ENCODE results near the gene EFNA3.

Gene EFNA3

DNA sequence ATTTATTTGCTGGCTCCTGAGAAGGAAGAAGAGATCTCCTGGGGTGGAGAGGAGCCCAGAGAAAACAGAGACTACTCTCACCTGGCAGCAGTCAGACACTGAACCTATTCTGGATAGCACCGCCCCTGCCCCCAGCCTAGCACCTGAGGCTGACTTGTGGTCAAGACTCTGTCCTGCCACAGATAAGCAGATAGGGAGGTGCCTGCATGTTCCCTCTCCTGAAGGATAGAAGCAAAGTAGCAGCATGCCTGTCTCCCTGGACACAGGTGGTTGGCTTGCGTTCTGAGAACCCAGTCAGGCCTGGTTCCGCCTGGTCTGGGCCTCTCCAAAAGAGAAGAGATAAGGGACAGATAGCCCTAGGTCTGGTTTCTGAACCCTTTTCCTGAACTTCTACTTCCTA, 1.3 kb upstream of the EFNA3 start:
- Histone ChIP-seq H3K4me3 (ENCODE audit: insufficient read depth, low read depth, low read length, poor library complexity, severe bottlenecking) (no peak overlapping the region), H3K27ac (ENCODE audit: insufficient read depth, low read length, poor library complexity, severe bottlenecking) (no peak overlapping the region), H3K36me3 (ENCODE audit: control insufficient read depth, insufficient read depth, low read length) (no peaks in the 10 kb centered on the region), H3K4me1 (ENCODE audit: control insufficient read depth, insufficient read depth, low read length, poor library complexity, severe bottlenecking) (peaks cover 41% of the 10 kb centered on the region), H3K27me3 (replicated peaks; ENCODE audit: control insufficient read depth, insufficient read depth, low read length, poor library complexity, severe bottlenecking) (peaks cover 24% of the 10 kb centered on the region), H3K9me3 (ENCODE audit: control insufficient read depth, low read length) (no peaks in the 10 kb centered on the region)
- no peak for DNase-seq

DNA sequence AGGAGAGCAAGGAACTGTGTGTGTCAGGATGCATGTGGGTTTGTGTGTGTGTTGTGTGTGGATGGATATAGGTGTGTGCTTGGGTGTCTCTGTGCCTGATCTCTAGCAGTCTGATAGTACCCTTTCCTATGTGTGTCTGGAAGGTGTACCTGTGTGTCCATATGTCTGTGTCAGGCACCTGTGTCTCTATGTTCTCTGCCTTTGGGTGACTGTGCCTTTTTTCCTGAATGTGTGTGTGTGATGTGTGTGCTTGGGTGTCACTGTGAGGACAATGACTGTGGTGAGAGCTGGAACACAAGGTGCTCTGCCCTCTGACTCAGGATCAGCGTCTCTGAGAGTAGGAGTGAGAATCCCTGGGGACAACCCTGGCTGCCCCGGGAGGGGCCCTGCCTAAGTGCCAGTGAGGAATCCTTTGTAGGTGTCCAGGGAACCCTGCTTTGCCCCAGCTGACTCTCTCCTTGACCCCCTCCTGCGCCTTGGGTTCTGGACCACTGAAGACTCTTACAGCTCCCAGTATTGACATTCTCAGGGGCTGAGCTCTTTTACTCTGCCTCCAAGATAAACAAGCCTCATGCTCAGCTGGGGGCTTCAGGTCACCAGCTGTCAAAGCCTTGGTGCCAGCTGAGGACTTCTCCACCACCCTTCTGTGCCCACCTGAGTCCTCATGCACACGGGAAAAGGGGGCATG, 735 bp upstream of the EFNA3 start:
- no peaks in the 10 kb centered on the region for H3K36me3 ChIP-seq (ENCODE audit: control insufficient read depth, insufficient read depth, low read length)
- no peak overlapping the region for H3K27ac ChIP-seq (ENCODE audit: insufficient read depth, low read length, poor library complexity, severe bottlenecking)
- H3K4me3 ChIP-seq (ENCODE audit: insufficient read depth, low read depth, low read length, poor library complexity, severe bottlenecking) = no peak overlapping the region
- H3K4me1 ChIP-seq (ENCODE audit: control insufficient read depth, insufficient read depth, low read length, poor library complexity, severe bottlenecking) = peaks cover 47% of the 10 kb centered on the region
- H3K9me3 ChIP-seq (ENCODE audit: control insufficient read depth, low read length) = no peaks in the 10 kb centered on the region
- peaks cover 30% of the 10 kb centered on the region for H3K27me3 ChIP-seq (replicated peaks; ENCODE audit: control insufficient read depth, insufficient read depth, low read length, poor library complexity, severe bottlenecking)
- no peak for DNase-seq

DNA sequence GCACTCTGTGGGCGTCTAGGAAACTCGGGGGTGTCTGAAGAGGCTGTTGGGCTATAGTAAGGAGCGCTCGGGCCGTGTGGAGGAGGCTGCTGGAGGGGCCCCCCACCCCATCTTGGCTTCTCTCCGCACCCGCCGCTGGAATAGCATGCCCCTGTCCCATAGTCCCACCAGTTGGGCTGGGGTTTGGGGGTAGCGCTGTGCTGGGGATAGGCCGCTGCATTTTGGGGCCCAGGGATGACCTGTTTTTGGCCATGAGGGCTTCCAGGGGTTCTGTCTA, 511 bp downstream of the EFNA3 start:
- H3K27ac ChIP-seq (ENCODE audit: insufficient read depth, low read length, poor library complexity, severe bottlenecking) = no peak overlapping the region
- no peak for DNase-seq

DNA sequence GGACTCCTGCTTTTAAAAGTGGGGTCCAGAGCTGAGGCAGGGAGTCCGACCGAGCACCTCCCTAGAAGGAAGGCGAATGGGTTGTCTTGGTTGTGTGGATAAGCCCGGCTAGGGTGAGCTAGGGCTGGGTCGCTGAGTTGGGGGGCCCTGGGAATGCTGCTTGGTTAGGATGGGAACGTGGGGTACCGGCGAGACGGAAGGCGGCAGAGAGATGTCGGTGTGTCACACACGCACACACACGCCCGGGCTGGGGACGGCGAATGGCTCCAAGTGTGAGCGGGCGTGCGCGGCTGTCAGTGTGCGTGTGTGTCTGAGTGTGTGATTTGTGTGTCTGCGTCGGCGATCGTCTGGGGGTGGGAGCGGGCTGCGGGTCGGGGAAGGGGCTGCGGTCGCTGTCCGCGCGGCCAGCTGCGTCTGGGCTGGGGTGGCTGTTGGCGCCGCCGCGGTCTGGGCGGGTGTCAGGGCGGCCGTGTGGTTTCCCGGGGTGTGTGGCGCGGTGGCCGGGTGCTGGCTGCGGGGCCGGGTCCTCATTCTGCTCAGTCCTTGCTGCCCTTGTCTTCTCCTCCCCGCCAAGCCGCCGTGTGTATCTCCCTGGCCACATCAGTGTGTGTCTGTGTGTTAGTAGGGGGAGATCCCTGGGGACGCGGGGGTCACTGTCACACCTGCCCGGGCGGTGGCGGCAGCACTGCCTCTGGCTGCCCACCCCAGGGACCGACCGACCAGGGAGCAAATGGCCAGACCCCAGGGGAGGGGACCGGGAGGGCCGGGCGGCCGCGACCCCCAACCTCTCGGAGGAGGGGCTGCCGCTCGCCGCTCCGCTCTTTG, 1.1 kb downstream of the EFNA3 start:
- Histone ChIP-seq H3K36me3 (ENCODE audit: control insufficient read depth, insufficient read depth, low read length) (no peaks in the 10 kb centered on the region), H3K4me3 (ENCODE audit: insufficient read depth, low read depth, low read length, poor library complexity, severe bottlenecking) (peak overlapping the region; percentile 50), H3K27me3 (replicated peaks; ENCODE audit: control insufficient read depth, insufficient read depth, low read length, poor library complexity, severe bottlenecking) (peaks cover 42% of the 10 kb centered on the region), H3K27ac (ENCODE audit: insufficient read depth, low read length, poor library complexity, severe bottlenecking) (no peak overlapping the region), H3K9me3 (ENCODE audit: control insufficient read depth, low read length) (no peaks in the 10 kb centered on the region), H3K4me1 (ENCODE audit: control insufficient read depth, insufficient read depth, low read length, poor library complexity, severe bottlenecking) (peaks cover 55% of the 10 kb centered on the region)
- DNase-seq = no peak

More for the DNA sequence above, 511 bp downstream of the EFNA3 start:
- no peaks in the 10 kb centered on the region for H3K36me3 ChIP-seq (ENCODE audit: control insufficient read depth, insufficient read depth, low read length)
- H3K4me1 ChIP-seq (ENCODE audit: control insufficient read depth, insufficient read depth, low read length, poor library complexity, severe bottlenecking) = peaks cover 50% of the 10 kb centered on the region
- peaks cover 42% of the 10 kb centered on the region for H3K27me3 ChIP-seq (replicated peaks; ENCODE audit: control insufficient read depth, insufficient read depth, low read length, poor library complexity, severe bottlenecking)
- peak overlapping the region; percentile 50 for H3K4me3 ChIP-seq (ENCODE audit: insufficient read depth, low read depth, low read length, poor library complexity, severe bottlenecking)
- no peaks in the 10 kb centered on the region for H3K9me3 ChIP-seq (ENCODE audit: control insufficient read depth, low read length)

DNA sequence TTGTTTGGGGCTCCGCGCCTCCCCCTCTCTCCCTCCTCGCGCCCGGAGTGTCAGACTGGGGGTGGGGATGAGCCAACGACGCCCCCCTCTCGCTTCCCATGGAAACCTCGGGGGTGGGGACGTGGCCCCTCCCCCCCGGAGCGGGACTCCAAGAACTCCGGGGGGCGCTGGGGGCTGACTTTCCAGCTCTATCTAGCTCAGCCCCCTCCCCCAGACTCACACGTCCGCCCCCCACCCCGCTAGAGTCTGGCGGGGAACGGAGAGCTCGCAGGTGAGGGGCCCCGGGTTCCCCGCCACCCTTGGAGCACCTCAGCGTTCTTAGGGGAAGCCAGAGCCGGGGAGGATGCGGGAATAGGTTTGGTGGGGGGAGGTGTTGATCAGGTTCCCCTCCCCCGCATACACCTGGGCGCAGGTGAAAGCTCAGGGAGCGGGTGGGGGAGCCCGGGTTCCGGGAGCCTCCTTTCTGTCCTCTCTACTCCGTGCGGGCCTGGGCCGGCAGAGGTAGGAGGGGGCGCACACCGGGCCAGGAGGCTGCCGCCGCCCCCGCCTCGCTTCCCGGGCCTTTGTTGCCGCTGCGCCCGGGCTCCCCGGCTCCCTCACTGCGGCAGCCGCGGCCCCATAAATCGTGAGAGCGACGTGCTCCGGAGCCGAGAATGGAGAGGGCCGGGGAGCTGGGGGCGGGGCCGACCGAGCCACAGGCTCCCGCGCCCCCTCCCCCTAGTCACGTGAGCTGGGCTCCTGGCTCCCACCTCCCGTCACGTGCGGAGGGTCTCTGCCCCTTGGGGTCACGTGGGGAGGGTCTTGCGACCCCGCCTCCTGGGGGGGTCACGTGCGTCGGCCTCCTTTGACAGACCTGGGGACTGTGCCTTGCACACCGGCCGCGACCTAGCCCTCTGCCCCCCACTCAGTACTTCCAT, 1.9 kb downstream of the EFNA3 start:
- Histone ChIP-seq H3K27ac (ENCODE audit: insufficient read depth, low read length, poor library complexity, severe bottlenecking) (no peak overlapping the region), H3K4me1 (ENCODE audit: control insufficient read depth, insufficient read depth, low read length, poor library complexity, severe bottlenecking) (peaks cover 58% of the 10 kb centered on the region), H3K36me3 (ENCODE audit: control insufficient read depth, insufficient read depth, low read length) (no peaks in the 10 kb centered on the region), H3K4me3 (ENCODE audit: insufficient read depth, low read depth, low read length, poor library complexity, severe bottlenecking) (peak overlapping the region; percentile 50), H3K27me3 (replicated peaks; ENCODE audit: control insufficient read depth, insufficient read depth, low read length, poor library complexity, severe bottlenecking) (peaks cover 42% of the 10 kb centered on the region), H3K9me3 (ENCODE audit: control insufficient read depth, low read length) (no peaks in the 10 kb centered on the region)
- no peak for DNase-seq

DNA sequence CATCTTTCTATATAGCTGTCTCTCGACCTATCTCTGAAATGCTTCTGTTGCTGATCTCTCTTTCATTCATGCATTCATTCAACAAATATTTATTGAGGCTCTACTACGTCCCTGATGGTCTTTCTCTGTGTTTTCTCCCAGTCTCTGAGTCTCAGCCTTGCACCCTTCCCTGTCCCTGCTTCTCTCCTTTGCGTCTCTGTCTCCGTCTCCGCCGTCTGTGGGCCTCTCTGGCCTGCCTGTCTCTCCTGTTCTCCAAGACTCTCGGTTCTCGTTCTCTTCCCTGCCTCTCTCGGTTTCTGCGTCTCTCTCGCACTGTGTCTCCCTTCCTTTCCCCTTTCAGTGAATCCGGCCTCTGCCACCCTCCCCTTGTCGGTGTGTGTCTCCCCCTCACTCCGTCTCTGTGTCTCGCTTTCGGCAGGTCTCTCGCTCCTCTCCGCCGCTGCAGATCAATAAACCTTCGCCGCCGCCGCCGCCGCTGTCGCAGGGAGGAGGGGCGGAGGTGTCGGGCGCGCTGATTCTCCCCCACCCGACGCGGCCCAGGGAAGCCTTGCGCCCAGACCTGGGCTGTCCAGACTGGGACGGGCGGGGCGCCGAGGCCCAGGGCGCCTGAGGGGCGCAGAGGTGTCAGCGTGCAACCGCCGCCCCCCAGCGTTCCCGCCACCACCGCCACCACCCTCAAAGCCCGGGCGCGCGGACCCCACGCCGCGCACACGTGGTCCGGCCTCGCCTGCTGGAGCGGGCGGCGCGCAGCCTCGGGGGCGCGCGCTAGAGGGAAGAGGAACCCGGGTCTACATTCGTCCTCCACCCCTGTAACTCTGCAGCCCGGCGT, 3.0 kb downstream of the EFNA3 start:
- no peak for DNase-seq
- Histone ChIP-seq H3K27me3 (replicated peaks; ENCODE audit: control insufficient read depth, insufficient read depth, low read length, poor library complexity, severe bottlenecking) (peaks cover 42% of the 10 kb centered on the region), H3K4me3 (ENCODE audit: insufficient read depth, low read depth, low read length, poor library complexity, severe bottlenecking) (peak overlapping the region; percentile 50), H3K4me1 (ENCODE audit: control insufficient read depth, insufficient read depth, low read length, poor library complexity, severe bottlenecking) (peaks cover 65% of the 10 kb centered on the region), H3K27ac (ENCODE audit: insufficient read depth, low read length, poor library complexity, severe bottlenecking) (no peak overlapping the region), H3K36me3 (ENCODE audit: control insufficient read depth, insufficient read depth, low read length) (no peaks in the 10 kb centered on the region), H3K9me3 (ENCODE audit: control insufficient read depth, low read length) (no peaks in the 10 kb centered on the region)

DNA sequence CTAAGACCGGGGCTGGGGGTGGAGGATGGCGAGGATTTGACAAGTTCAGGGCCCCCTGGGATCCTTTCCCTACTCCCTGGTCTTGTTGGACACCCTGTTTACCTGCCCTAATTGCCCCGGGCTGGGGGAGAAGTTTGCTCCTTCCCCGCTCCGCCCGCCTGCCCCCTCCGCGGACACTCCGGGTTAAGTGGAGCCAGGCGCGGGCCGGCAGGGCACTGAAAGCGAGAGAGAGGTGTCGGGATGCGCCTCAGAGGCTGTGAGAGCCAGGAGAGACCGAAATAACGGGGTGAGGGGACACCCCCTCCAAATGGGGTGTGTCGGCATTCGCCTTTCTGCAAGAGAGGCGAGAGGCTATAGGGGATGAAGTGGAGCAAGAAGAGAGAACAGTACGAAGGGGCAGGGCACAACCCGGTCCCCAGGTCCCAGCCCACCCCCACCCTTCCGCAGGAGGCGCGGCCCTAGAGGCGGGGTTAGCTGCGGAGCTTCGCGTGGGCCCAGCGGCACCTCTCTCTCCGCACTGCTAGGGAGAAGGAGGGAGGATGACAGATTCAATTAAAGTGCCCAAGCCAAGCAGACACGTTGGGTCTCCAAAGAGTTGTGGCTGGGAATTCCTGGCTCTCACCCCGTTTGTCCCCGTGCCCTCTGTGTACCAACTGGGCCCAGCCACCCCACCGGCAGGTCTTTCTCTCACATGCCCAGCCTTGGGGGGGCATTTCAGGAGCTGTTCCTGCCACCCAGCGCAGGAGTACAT, 3.8 kb downstream of the EFNA3 start:
- Histone ChIP-seq H3K4me1 (ENCODE audit: control insufficient read depth, insufficient read depth, low read length, poor library complexity, severe bottlenecking) (peaks cover 65% of the 10 kb centered on the region), H3K27me3 (replicated peaks; ENCODE audit: control insufficient read depth, insufficient read depth, low read length, poor library complexity, severe bottlenecking) (peaks cover 42% of the 10 kb centered on the region), H3K9me3 (ENCODE audit: control insufficient read depth, low read length) (no peaks in the 10 kb centered on the region), H3K4me3 (ENCODE audit: insufficient read depth, low read depth, low read length, poor library complexity, severe bottlenecking) (peak overlapping the region; percentile 29), H3K27ac (ENCODE audit: insufficient read depth, low read length, poor library complexity, severe bottlenecking) (no peak overlapping the region), H3K36me3 (ENCODE audit: control insufficient read depth, insufficient read depth, low read length) (no peaks in the 10 kb centered on the region)
- DNase-seq = no peak

DNA sequence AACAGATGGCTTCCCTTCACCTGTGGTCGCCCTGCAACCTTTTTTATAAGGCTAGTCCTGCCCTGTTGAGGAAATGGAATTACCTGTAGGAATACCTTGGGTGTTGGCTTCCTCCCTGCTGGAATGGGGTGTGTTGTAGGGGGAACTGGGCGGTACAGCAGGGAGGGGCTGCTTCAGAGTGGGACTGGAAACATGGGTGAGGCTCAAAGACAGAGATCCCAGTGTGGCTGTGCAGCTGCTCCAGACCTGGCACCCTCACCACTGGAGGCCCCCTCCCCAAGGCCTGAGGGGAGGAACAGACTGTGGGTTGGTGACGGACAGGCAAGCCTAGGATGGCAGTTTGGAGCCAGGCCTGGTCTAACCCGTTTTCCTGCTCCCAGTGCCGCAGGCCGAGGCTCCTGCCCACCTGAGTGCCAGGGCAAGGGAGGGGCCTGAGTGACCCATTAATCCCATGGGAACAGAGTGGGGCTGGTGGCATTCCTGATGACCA, 4.5 kb downstream of the EFNA3 start:
- H3K36me3 ChIP-seq (ENCODE audit: control insufficient read depth, insufficient read depth, low read length) = no peaks in the 10 kb centered on the region
- H3K4me1 ChIP-seq (ENCODE audit: control insufficient read depth, insufficient read depth, low read length, poor library complexity, severe bottlenecking) = peaks cover 65% of the 10 kb centered on the region
- H3K4me3 ChIP-seq (ENCODE audit: insufficient read depth, low read depth, low read length, poor library complexity, severe bottlenecking) = no peak overlapping the region
- no peak for DNase-seq
- H3K27me3 ChIP-seq (replicated peaks; ENCODE audit: control insufficient read depth, insufficient read depth, low read length, poor library complexity, severe bottlenecking) = peaks cover 42% of the 10 kb centered on the region
- no peaks in the 10 kb centered on the region for H3K9me3 ChIP-seq (ENCODE audit: control insufficient read depth, low read length)
- H3K27ac ChIP-seq (ENCODE audit: insufficient read depth, low read length, poor library complexity, severe bottlenecking) = no peak overlapping the region

Measured in effector memory CD4-positive, alpha-beta T cell (primary cell).